NCI-H345 (cell line): ENCODE measurements around the gene ARID5A.
A peak's percentile ranks its signal among the peaks of the same experiment; 100 is the strongest.

Experiments used
- DNase-seq: peaks from one replicate; lab custom pipeline; 2025; lab: John Stamatoyannopoulos, UW

The ARID5A gene

GRCh38 chr2:96527286-96528005 is 9.1 kb upstream of the ARID5A start:
- no peak for DNase-seq

GRCh38 chr2:96528006-96528699 is 8.4 kb upstream of the ARID5A start:
- no peak for DNase-seq

- DNase-seq, result no peak
These were observed 7.7 kb upstream of the ARID5A start for GRCh38 chr2:96528700-96529375.

- no peak for DNase-seq
These were observed 7.0 kb upstream of the ARID5A start for GRCh38 chr2:96529376-96530143.

- no peak for DNase-seq
These were observed 6.5 kb upstream of the ARID5A start for GRCh38 chr2:96530144-96530430.

GRCh38 chr2:96530474-96531357 is 5.8 kb upstream of the ARID5A start:
- no peak for DNase-seq

- no peak for DNase-seq
These were observed 5.2 kb upstream of the ARID5A start for GRCh38 chr2:96531366-96531765.

- peak; percentile 63 for DNase-seq
These were observed 4.6 kb upstream of the ARID5A start for GRCh38 chr2:96531872-96532505.

- DNase-seq, result no peak
These were observed 3.8 kb upstream of the ARID5A start for GRCh38 chr2:96532641-96533291.

GRCh38 chr2:96533292-96534073 is 3.1 kb upstream of the ARID5A start:
- DNase-seq, result peak; percentile 56

- DNase-seq, result no peak
These were observed 2.4 kb upstream of the ARID5A start for GRCh38 chr2:96534141-96534540.

GRCh38 chr2:96534701-96535181 is 1.8 kb upstream of the ARID5A start:
- DNase-seq, result peak; percentile 60

GRCh38 chr2:96535331-96535730 is 1.2 kb upstream of the ARID5A start:
- DNase-seq, result no peak

- peak; percentile 16 for DNase-seq
These were observed 648 bp downstream of the ARID5A start for GRCh38 chr2:96537066-96537733.

- DNase-seq, result no peak
These were observed 1.4 kb downstream of the ARID5A start for GRCh38 chr2:96537734-96538486.

GRCh38 chr2:96538487-96539214 is 2.1 kb downstream of the ARID5A start:
- DNase-seq, result no peak

GRCh38 chr2:96539215-96539920 is 2.8 kb downstream of the ARID5A start:
- DNase-seq, result no peak
